CD14-positive monocyte (primary cell): ENCODE results near the gene ITPR2. TPM values are rescaled to one million over a fixed set of nuclear protein-coding genes. Genes with fewer than 3 reads are reported as not detected.

Source experiments
- DNase-seq, 3 donors: peaks; one replicate each; pipeline ENCODE4 v3.0.0-alpha.2; 2011 to 2022
- H2AFZ ChIP-seq: 2 replicates; pipeline ENCODE4 v1.6.0; 2012; ENCODE audit warnings: mild to moderate bottlenecking, low read depth, low read length, inconsistent platforms; ENCODE audit not compliant: insufficient read depth, poor library complexity, severe bottlenecking
- H3K27ac ChIP-seq, 2 donors: 1 replicate in 1 of 2; 2 replicates in 1 of 2; pipeline ENCODE4 v1.5.1; 2012 to 2013; ENCODE audit warnings: low read length in 2 of 2, control low read depth in 1 of 2, inconsistent platforms in 1 of 2, low read depth in 1 of 2, mild to moderate bottlenecking in 1 of 2
- H3K27me3 ChIP-seq, 2 donors: one replicate each; pipeline versions ENCODE4 v1.6.0 to v1.6.1; 2011 to 2013; ENCODE audit warnings: low read length in 2 of 2; ENCODE audit not compliant: control insufficient read depth in 2 of 2, insufficient read depth in 2 of 2
- H3K36me3 ChIP-seq, 2 donors: replicated peaks in 1 of 2; 1 replicate in 1 of 2; 2 replicates in 1 of 2; pipeline versions ENCODE4 v1.5.1 to v1.6.1; 2012 to 2013; ENCODE audit warnings: low read length in 2 of 2, control low read depth in 1 of 2, inconsistent platforms in 1 of 2, mild to moderate bottlenecking in 1 of 2; ENCODE audit not compliant: insufficient read depth in 2 of 2, control insufficient read depth in 1 of 2
- H3K4me1 ChIP-seq, 2 donors: 1 replicate in 1 of 2; 2 replicates in 1 of 2; pipeline versions ENCODE4 v1.5.1 to v1.6.1; 2012 to 2013; ENCODE audit warnings: low read length in 2 of 2, control low read depth in 1 of 2, inconsistent platforms in 1 of 2, mild to moderate bottlenecking in 1 of 2, moderate library complexity in 1 of 2; ENCODE audit not compliant: insufficient read depth in 2 of 2, control insufficient read depth in 1 of 2
- H3K4me2 ChIP-seq: replicated peaks from 2 replicates; pipeline ENCODE3; 2012; ENCODE audit warnings: low read length, moderate library complexity, mild to moderate bottlenecking; ENCODE audit not compliant: poor library complexity, severe bottlenecking; ENCODE audit errors: extremely low read depth
- H3K4me3 ChIP-seq, 3 experiments: fragments of 200-600 bp in 1 of 3; sonication (generic) in 1 of 3; replicated peaks in 1 of 3; 1 replicate in 2 of 3; 2 replicates in 1 of 3; pipeline ENCODE4 v1.5.1; 2011 to 2013; ENCODE audit warnings: low read length in 3 of 3, mild to moderate bottlenecking in 3 of 3, control low read depth in 2 of 3, low read depth in 2 of 3, inconsistent platforms in 1 of 3, moderate library complexity in 1 of 3
- H3K79me2 ChIP-seq: 2 replicates; pipeline ENCODE4 v1.6.0; 2012; ENCODE audit warnings: mild to moderate bottlenecking, control low read depth, inconsistent platforms, low read length, moderate library complexity; ENCODE audit not compliant: insufficient read depth
- H3K9ac ChIP-seq: 2 replicates; pipeline ENCODE4 v1.6.0; 2017; ENCODE audit warnings: low read length, mild to moderate bottlenecking; ENCODE audit not compliant: insufficient read depth, poor library complexity, severe bottlenecking
- H3K9me3 ChIP-seq, 2 donors: replicated peaks in 1 of 2; 1 replicate in 1 of 2; 2 replicates in 1 of 2; pipeline versions ENCODE4 v1.5.1 to v1.6.1; 2012 to 2013; ENCODE audit warnings: low read length in 2 of 2, control low read depth in 1 of 2; ENCODE audit not compliant: control insufficient read depth in 1 of 2, insufficient read depth in 1 of 2
- H4K20me1 ChIP-seq: 2 replicates; pipeline ENCODE4 v1.6.0; 2012; ENCODE audit warnings: mild to moderate bottlenecking, low read length, control low read depth, moderate library complexity; ENCODE audit not compliant: insufficient read depth
- H3K27ac Mint-ChIP-seq, 7 donors: one replicate each; pipeline ENCODE4 v1.8.0; 2020; ENCODE audit warnings: mild to moderate bottlenecking in 7 of 7, mixed read lengths in 7 of 7, moderate library complexity in 6 of 7, inconsistent platforms in 2 of 7
- H3K27me3 Mint-ChIP-seq, 3 donors: one replicate each; pipeline ENCODE4 v1.8.0; 2021 to 2022; ENCODE audit warnings: low read depth in 3 of 3, mild to moderate bottlenecking in 3 of 3, mixed read lengths in 3 of 3, moderate library complexity in 3 of 3, inconsistent platforms in 1 of 3
- H3K36me3 Mint-ChIP-seq, 2 donors: one replicate each; pipeline ENCODE4 v1.8.0; 2020; ENCODE audit warnings: mixed read lengths in 2 of 2, inconsistent platforms in 1 of 2, mild to moderate bottlenecking in 1 of 2
- H3K4me1 Mint-ChIP-seq: one replicate; pipeline ENCODE4 v1.8.0; 2020; ENCODE audit warnings: mild to moderate bottlenecking, mixed read lengths
- H3K4me3 Mint-ChIP-seq, 2 donors: one replicate each; pipeline ENCODE4 v1.8.0; 2020; ENCODE audit warnings: mild to moderate bottlenecking in 2 of 2, mixed read lengths in 2 of 2, moderate library complexity in 1 of 2
- H3K9me3 Mint-ChIP-seq, 7 donors: one replicate each; pipeline ENCODE4 v1.8.0; 2020 to 2022; ENCODE audit warnings: mixed read lengths in 7 of 7, mild to moderate bottlenecking in 6 of 7, moderate library complexity in 6 of 7, inconsistent platforms in 2 of 7
- CTCF ChIP-seq: fragments of 200-600 bp; IDR thresholded peaks from one replicate; pipeline ENCODE4 v1.8.0; 2022; ENCODE audit warnings: antibody characterized with exemption, mild to moderate bottlenecking
- WGBS: methylation state at CpG from one replicate; pipeline ENCODE4 v1.1.5; 2013; ENCODE audit warnings: missing lambda C conversion rate; ENCODE audit not compliant: insufficient coverage; 5-methylcytosine and 5-hydroxymethylcytosine counted together
- intact Hi-C, 2 donors: fragments of 100-400 bp; cut with micrococcal nuclease; formaldehyde crosslinking; loops; one replicate each; pipeline versions ENCODE4 v1.15.0 to v1.15.1; 2023
- polyA plus RNA-seq, 3 donors: library from polyadenylated mRNA; depleted of rRNA in 1 of 3; unstranded in 2 of 3; stranded (reverse) in 1 of 3; fragments of 300-500 nt in 2 of 3; fragments of >200 nt in 1 of 3; fragmentation: Illumina TruSeq in 2 of 3; gene quantifications; 1 replicate in 2 of 3; 2 replicates in 1 of 3; pipeline ENCODE4 v1.2.3, GENCODE V29; 2012 to 2021

The ITPR2 gene
- polyA plus RNA-seq, 3 donors = 2.7 to 6.4 (median 5.7) TPM

- H3K4me2 ChIP-seq = no peak overlapping the region
- TF ChIP-seq CTCF = no peak
- peaks cover 3% of the 10 kb centered on the region for H4K20me1 ChIP-seq
- no peak overlapping the region for H3K27ac ChIP-seq
- H3K9ac ChIP-seq = no peak overlapping the region
- no peak for DNase-seq
- no peaks in the 10 kb centered on the region for H3K9me3 ChIP-seq
- intact Hi-C loops = no loop called here
- H3K27me3 ChIP-seq = no peaks in the 10 kb centered on the region
- no peak overlapping the region for H3K4me3 ChIP-seq
- H3K36me3 ChIP-seq = peaks cover 0 to 14% of the 10 kb centered on the region in 2 donors
- no peak overlapping the region for H2AFZ ChIP-seq
- Mint-ChIP-seq H3K4me3 (no peak overlapping the region), H3K27me3 (peaks cover 0 to 3% (median 0%) of the 10 kb centered on the region in 3 donors), H3K36me3 (peaks cover 21 to 24% of the 10 kb centered on the region in 2 donors), H3K27ac (no peak overlapping the region), H3K9me3 (no peaks in the 10 kb centered on the region), H3K4me1 (peaks cover 13% of the 10 kb centered on the region)
- peaks cover 4 to 7% of the 10 kb centered on the region in 2 donors for H3K4me1 ChIP-seq
- 100% methylated on average over 2 of the region's 3 CpGs for WGBS
- H3K79me2 ChIP-seq = no peaks in the 10 kb centered on the region
Observed at GRCh38 chr12:26571560-26571959, 261.4 kb downstream of the ITPR2 start.

GRCh38 chr12:26567126-26567525, 265.9 kb downstream of the ITPR2 start:
- no peaks in the 10 kb centered on the region for H3K9me3 ChIP-seq
- peaks cover 3% of the 10 kb centered on the region for H4K20me1 ChIP-seq
- no peak overlapping the region for H3K27ac ChIP-seq
- H3K4me2 ChIP-seq = no peak overlapping the region
- H3K27me3 Mint-ChIP-seq = peaks cover 1 to 3% (median 3%) of the 10 kb centered on the region in 3 donors
- no peak for DNase-seq
- H3K36me3 ChIP-seq = peaks cover 0 to 2% of the 10 kb centered on the region in 2 donors
- peaks cover 13 to 25% of the 10 kb centered on the region in 2 donors for H3K36me3 Mint-ChIP-seq
- H2AFZ ChIP-seq = no peak overlapping the region
- H3K9me3 Mint-ChIP-seq = peaks cover 0 to 3% (median 0%) of the 10 kb centered on the region in 7 donors
- no CpG with 5 or more reads among the region's 2 CpGs for WGBS
- no peak overlapping the region for H3K27ac Mint-ChIP-seq
- H3K4me1 Mint-ChIP-seq = no peaks in the 10 kb centered on the region
- H3K4me3 Mint-ChIP-seq = no peak overlapping the region
- no peak for TF ChIP-seq CTCF
- intact Hi-C loops = no loop called here
- H3K9ac ChIP-seq = no peak overlapping the region
- H3K27me3 ChIP-seq = no peaks in the 10 kb centered on the region
- H3K4me1 ChIP-seq = no peaks in the 10 kb centered on the region
- H3K4me3 ChIP-seq = no peak overlapping the region
- no peaks in the 10 kb centered on the region for H3K79me2 ChIP-seq
